GM20000 (cell line): ENCODE data around the gene TNK2.
A peak's percentile ranks its signal among the peaks of the same experiment; 100 is the strongest.
"Not testable (repeated sequence)": the region's sequence is repeated elsewhere in the genome, so short reads cannot be mapped to it uniquely, and the experiment has no call there.

Source experiments
- DNase-seq: peaks from one replicate; pipeline ENCODE4 v3.0.0; 2012; ENCODE audit warnings: low spot score
- TF ChIP-seq, protein P1 (sequence below): IDR thresholded peaks from 2 replicates; pipeline ENCODE4 v1.5.1; 2012; ENCODE audit warnings: mild to moderate bottlenecking, control low read depth; ENCODE audit errors: extremely low read depth, missing control alignments

The TNK2 gene

DNA sequence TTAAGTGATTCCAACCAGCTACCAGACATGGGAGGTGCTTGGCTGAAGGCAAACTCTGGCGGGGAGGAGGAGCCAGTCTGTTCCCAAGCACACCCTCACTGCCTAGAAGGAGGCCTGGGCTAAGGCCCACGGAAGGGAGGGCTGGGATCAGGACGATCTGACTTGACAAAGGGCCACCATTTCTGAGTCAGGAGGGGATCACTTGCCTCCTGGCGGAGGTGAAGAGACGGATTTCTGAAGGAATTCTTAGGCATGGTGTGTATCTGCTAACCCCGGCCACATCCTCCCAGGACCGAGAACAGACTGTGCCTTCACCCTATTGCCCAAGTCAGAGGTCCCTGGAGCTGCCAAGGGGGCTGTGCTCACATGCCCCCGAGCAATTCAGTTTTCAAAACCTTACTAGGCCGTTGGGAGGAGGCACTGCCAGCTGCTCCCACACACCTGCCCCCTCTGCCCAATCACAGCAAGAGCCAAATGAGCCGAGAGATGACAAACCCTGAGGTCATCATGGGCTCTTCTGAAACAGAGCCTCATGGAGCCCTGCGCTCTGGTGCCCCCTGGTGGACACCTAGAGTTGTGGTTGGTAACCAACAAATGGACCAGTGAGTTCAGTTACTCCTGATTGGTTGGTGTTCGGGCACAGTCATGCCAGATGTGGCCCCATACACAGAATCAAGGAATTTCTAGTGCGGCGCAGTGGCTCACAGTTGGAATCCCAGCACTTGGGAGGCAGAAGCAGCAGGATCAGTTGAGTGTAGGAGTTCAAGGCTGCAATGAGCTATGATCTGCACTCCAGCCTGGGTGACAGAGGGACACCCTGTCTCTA, 6.5 kb upstream of the TNK2 start:
- peak; percentile 92 for DNase-seq

DNA sequence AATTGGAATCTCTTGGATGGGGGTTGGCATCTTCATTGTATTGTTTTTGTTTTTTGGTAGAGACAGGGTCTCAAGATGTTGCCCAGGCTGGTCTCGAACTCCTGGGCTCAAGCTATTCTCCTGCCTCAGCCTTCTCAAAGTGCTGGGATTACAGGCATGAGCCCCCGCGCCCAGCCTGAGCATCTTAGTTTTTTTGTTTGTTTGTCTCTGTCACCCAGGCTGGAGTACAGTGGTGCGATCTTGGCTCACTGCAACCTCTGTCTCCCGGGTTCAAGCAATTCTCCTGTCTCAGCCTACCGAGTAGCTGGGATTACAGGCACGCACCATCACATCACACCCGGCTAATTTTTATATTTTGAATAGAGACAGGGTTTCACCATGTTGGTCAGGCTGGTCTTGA, 5.8 kb upstream of the TNK2 start:
- not testable (repeated sequence) for DNase-seq

More for the DNA sequence above, 6.5 kb upstream of the TNK2 start:
- TF ChIP-seq, protein P1, sequence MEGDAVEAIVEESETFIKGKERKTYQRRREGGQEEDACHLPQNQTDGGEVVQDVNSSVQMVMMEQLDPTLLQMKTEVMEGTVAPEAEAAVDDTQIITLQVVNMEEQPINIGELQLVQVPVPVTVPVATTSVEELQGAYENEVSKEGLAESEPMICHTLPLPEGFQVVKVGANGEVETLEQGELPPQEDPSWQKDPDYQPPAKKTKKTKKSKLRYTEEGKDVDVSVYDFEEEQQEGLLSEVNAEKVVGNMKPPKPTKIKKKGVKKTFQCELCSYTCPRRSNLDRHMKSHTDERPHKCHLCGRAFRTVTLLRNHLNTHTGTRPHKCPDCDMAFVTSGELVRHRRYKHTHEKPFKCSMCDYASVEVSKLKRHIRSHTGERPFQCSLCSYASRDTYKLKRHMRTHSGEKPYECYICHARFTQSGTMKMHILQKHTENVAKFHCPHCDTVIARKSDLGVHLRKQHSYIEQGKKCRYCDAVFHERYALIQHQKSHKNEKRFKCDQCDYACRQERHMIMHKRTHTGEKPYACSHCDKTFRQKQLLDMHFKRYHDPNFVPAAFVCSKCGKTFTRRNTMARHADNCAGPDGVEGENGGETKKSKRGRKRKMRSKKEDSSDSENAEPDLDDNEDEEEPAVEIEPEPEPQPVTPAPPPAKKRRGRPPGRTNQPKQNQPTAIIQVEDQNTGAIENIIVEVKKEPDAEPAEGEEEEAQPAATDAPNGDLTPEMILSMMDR = peak; percentile 83

DNA sequence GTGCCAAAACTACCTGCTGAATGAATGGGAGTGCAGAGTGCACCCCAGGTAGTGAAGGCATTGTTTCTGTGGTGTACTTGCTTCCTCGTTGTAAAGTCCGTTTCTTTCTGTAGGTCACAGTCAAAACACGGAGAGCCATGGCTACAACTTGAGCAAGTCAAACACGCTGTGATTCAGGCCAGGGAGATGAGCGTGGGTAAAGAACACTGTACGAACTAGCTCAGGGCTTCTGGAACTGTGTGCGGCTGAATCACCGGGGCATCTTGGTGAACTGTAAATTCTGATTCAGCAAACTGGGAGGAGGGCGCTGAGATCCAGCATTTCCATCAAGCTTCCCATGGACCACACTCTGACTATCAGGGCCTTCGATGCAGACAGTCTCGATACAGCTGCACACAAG, 5.0 kb upstream of the TNK2 start:
- TF ChIP-seq, protein P1 = no peak
- DNase-seq = no peak

DNA sequence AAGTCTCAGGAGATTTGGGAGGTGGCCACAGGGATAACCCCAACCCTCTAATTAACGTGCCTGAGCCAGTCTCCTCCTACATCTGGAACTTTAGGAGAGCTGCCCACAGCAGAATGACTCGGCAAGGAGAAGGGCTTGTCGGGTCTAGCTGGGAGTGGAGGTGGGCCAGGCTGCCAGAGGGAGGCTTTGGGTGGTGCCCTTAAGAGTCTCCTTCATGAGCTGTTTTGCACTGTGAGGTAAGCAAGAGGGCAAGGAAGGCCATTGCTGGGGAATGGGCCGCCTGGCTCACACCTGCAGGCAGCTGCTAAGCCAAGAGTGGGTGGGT, 3.6 kb upstream of the TNK2 start:
- DNase-seq = no peak

DNA sequence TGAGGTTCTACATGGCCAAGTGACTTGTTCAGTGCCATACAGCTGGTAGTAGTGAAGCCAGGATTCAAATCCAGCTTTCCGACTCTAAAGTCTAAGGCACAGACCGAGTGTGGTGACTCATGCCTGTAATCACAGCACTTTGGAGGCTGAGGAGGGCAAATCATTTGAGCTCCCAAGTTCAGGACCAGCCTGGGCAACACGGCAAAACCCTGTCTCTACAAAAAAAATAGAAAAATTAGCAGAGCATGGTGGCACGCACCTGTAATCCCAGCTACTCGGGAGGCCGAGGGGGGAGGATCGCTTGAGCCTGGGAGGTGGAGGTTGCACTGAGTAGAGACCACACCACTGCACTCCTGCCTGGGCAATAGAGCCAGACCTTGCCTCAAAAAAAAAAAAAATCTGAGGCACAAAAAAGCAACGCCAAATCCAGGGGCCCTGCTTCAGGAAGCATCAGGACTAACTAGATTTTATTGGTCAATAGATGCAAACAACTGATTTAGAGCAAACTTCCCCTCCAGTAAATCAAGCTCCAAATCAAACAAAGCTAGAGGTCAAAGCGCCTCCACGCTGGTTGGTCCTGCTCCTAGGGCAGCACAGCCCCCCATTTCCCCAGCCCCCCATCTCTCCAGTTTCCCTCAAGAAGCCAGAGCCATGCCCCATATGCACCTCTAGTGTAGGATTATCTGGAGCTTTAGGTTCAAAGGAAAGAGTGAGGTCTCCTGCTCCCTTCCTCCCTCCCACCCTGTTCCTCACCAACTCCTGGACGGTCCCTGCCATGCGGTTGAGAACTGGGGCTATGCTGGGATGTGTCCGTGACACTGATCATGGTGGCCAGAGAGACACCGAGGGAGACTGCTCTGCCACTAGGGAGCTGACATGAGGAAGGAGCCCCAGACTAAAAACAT, 2.9 kb upstream of the TNK2 start:
- no peak for DNase-seq
- TF ChIP-seq, protein P1 = no peak

More for the DNA sequence above, 3.6 kb upstream of the TNK2 start:
- TF ChIP-seq, protein P1 = no peak

DNA sequence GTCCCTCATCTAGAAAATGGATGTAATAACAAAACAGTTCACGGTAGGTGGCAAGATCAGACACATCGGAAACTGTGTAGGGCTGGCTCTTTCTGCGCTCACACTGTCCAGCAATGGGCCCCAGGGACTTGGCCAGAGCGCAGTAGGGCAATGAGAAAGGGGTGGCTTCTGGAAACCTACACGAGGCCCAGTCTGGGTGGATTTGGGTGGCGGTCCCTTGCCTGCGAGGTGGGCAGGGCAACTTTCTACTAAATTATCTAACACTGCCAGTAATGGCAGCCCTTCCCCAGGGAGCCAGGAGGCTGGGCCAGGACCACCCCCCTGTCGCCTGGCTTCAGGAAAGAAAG, 2.1 kb upstream of the TNK2 start:
- TF ChIP-seq, protein P1 = no peak
- DNase-seq = no peak

DNA sequence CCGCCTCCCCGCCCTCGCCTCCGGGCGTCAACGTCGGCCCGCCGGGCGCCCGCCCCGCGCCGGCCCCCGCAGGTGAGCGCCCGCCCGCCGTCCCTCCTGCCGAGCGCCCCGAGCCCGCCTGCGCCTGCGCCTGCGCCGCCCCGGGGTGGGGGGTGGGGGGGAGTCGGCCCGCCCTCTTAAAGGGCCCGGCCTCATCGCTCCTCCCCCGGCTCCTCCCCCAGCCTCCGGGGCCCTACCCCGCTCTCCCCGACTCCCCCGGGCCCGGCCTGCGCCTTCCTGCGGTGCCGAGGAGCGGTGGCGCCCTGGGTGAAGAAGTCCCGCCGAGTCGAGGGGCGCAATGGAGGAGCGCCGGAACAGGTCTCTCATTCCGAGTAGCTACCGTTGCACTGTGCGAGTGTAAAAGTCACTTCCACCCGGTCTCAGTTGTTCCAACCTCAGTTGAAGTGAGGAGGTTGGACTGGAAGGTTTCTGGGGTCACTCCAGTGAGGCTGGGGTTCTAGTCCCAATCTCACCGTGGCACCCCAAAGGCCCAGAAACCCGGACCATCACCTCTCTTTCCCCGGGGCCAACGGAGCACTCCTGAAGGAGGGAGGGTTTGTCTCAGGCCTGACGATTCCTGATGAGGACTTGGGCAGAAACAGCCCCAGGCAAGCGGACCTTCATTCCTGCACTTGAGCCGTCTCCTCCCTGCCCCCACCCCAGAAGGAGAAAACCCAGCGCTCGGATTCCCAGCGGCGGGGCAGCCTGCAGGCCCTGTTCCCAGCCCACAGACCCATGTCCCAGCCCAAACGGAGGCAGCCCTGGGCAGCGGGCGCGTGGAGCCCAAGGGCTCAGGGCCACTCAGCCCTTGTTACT, 1.5 kb upstream of the TNK2 start:
- TF ChIP-seq, protein P1 = no peak
- peak; percentile 99 for DNase-seq
